Measurements from ENCODE around the gene RPTOR.

GRCh38 chr17:80894726-80895125 is 350.1 kb downstream of the RPTOR start:
- TF ChIP-seq, protein P1, sequence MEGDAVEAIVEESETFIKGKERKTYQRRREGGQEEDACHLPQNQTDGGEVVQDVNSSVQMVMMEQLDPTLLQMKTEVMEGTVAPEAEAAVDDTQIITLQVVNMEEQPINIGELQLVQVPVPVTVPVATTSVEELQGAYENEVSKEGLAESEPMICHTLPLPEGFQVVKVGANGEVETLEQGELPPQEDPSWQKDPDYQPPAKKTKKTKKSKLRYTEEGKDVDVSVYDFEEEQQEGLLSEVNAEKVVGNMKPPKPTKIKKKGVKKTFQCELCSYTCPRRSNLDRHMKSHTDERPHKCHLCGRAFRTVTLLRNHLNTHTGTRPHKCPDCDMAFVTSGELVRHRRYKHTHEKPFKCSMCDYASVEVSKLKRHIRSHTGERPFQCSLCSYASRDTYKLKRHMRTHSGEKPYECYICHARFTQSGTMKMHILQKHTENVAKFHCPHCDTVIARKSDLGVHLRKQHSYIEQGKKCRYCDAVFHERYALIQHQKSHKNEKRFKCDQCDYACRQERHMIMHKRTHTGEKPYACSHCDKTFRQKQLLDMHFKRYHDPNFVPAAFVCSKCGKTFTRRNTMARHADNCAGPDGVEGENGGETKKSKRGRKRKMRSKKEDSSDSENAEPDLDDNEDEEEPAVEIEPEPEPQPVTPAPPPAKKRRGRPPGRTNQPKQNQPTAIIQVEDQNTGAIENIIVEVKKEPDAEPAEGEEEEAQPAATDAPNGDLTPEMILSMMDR (IDR thresholded peaks at IDR 0.05) = no peak
- TF ChIP-seq POLR2AphosphoS5 (IDR thresholded peaks at IDR 0.05; ENCODE audit: low read depth, low read length) (no peak), SIN3A (IDR thresholded peaks at IDR 0.05; ENCODE audit: borderline replicate concordance, insufficient read depth, low read depth, low read length) (no peak), REST (IDR thresholded peaks at IDR 0.05; ENCODE audit: insufficient read depth in 1 of 2, low read depth in 2 of 2, low read length in 1 of 2) (no peak)
